NCI-H128 (cell line): Measurements from ENCODE around the gene WDR81.

Experiments used
- DNase-seq: peaks from one replicate; lab custom pipeline; 2025; ENCODE audit not compliant: unreplicated experiment; lab: John Stamatoyannopoulos, UW

The WDR81 gene

DNA sequence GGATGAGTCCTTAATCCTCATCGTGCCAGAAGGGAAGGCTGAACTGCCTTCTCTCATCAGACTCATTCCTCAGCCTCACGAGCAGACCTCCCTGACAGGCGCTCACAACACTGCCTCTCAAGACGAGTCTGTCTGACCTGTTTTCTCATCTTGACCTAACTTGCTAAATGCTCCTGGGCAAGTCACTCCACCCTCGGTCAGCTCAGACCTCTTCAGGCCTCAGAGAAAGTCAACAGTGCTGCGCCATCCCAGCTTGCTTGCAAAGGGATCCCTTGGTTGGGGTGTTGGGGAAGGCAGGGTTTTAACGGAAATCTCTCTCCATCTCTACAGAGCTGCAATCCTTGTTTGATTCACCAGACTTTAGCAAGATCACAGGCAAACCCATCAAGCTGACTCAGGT is 52.4 kb downstream of the WDR81 start:
- DNase-seq, result no peak

DNA sequence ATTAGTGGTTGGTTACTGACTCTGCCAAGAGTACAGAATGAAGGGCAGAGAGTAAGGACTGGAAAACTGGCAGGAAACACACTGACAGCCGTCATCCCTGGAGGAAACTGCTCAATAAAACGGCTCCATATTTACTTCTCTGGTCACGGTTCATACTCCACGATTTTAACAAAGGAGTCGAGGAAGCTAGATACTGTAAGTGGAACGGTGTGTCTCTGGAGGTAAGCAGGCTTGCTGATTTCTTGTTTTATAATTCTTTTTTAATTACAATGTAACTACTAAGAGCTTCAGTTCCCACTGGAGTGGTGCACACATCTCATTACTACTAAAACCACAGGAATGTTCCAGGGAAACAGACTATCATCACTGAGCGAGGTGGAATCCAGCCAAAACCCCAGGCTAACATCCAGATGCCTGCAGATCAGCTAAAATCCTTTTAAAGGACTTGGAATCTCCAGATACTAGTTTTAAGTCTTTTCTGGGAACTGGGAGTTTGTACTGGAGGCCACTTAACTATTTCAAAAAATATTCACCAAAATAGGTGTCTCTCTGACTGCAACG is 55.1 kb downstream of the WDR81 start:
- DNase-seq, result no peak

DNA sequence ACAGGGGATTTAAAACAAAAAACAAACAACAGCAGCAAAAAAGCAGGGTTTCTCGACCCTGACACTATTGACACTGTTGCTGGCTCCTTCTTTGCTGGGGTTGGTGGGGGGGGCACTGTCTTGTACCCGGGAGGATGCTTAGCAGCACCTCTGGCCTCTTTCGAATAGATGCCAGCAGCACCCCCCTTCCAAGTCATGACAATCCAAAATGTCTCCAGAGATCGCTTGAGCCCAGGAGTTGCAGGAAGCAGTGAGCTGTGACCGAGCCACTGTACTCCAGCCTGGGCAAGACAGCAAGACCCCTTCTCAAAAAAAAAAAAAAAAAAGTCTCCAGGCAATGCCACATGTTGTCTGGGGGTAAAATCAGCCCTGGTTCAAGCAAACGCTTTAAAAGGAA is 57.7 kb downstream of the WDR81 start:
- DNase-seq, result no peak

DNA sequence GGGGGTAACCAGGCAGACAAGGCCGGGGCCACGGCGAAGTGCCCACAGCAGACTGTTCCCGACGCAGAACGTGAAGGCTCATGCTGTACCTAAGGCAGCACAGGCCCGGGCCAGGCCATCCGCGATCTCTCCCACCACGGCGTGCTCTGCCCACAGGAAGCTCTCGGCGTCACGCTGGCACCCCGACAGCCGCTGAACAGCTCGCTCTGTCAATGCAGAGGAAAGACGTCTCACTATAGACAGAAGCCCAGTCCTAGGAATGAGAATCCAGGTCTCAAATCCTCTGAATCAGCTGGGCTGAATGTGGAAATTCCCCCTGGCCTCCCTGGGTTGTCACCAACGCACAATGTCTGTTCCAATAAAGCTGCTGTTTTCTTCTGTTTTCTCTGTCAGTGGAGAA is 58.8 kb downstream of the WDR81 start:
- DNase-seq, result no peak

DNA sequence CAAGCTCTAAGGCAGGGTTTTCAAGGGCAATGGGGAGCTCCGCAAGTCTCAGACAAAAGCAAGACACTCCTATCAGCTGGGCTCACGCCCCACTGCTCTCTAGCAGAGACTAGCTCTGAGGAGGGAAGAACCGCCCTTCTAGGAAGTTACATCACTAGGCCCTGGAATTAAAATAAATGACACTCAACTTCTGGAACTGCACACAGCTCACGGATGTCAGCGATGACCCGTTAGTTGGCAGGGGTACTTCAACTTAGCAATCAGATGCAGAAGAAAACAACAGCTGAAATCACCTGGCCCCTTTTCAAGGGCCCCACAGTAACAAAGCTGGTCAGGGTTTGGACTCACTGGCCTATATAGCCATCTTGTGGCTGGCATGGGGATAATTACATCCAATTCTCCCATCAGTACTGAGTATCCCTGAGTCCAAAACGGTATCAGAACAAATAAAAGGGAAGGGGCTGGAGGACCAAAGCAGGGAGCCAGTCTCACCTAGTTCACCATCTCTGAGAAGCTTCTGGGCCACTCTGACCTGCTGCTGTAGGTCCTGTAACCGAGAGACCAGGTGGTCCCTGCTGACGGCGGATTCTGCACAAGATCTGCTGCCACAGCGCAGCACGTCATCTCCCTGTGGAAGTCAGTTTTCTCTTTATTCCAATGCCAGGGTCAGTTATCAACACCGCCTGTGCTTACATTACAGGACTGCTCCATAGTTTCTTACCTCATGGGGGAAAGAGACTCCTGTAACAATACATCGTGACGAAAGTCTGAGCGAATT is 59.5 kb downstream of the WDR81 start:
- DNase-seq, result no peak

DNA sequence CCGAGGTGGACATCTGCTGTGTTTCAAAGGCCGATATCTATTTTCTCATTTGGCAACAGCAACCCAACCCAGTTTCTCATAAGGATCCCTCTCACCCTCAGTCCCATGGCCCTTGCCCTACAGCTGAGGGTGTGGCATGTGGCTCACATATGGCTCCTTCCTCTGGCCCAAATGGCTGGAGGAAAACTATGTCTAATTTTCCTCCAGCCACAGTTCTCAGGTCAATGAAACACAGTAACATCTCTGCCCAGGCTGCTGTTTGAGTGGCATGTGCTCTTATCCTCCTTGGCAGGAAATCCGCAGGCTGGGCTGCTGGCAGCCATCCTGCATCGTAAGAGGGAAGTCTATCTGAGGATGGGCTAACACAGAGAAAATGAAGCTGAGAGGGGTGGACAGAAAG is 61.4 kb downstream of the WDR81 start:
- DNase-seq, result no peak

DNA sequence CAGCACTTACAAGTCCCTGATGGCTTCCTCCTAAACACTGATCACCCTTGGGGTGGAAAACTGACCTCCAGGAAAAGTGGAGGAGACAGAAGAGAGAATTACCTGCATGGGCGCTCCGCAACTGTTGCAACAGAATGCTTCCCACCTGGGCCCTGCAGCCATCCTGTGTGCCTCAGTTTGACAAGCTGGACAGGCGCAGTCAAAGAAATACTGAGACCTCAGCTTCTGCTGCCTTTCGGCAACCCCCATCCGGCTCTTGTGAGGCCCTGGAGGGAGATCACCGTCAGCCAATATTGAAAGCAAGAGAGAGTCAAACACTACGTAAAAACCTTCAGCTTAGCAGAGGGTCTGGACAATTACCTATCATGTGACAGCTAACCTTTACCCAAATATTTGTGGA is 62.2 kb downstream of the WDR81 start:
- DNase-seq, result no peak

DNA sequence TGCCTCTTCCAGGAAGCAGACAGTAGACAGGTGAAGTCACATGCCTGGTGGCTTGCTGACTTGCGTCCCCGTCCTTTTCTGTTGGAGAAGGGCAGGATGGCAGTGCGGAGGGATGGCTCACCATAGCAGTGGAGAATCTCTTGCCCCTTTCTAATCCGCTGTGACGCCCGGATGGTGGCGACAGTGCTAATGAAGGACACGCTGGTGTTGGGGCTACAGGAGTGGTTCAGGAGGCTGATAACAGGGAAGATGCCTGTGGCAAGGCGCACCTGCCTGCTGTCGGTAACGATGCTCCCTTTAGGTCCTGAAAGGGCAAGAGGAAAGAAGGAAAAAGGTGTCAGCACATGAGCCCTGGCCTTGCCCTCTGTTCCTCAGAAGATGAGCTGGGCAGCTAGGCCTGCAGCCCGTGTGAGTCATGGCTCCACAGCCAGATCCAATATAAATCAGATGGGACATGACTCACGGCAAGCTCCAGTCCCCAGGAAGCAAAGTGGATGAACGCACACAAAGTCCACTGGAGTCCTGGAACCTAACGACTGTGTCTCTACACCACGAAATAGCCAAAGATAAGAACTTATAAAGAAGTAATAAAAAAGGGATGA is 62.9 kb downstream of the WDR81 start:
- DNase-seq, result no peak
